ENCODE measurements around the gene ABI1.
"Not testable (repeated sequence)": the region's sequence is repeated elsewhere in the genome, so short reads cannot be mapped to it uniquely, and the experiment has no call there.

ABI1 gene

DNA sequence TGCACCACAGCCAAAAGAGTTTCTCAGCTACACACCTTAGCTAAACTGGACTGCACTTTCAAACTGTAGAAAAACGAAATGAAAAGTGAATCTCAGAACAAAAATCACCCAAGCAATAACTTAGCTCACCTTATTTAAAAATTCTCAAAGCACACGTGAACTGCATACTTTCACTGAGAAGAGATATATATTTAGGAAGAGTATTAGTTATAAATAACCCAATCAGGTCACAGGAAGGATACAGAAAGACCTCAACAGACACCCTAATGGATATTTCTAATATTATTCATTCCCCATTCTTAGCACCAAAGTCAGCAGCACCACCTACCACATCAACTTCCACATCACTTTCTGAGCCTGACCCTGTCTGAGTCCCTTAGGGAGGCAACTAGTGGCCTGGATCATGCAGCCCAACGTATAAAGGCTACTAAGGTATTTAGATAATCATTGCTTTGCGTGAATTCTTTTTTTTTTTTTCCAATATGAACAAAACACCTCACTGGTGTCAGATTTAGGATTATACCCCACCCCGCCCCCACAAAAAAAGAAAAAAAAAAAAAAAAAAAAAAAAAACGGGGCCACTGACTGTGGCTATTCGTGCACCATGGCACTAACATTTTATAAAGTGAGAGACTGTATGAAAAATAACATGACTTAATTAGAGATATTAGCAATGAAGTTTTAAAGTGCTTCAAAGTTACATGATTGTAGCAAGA, 2.6 kb downstream of the ABI1 start:
- Histone ChIP-seq H3K4me2 (peak overlapping the region; percentile 77 to 93 (median 87)), H3K27me3 (no peaks in the 10 kb centered on the region), H3K4me3 (peak overlapping the region; percentile 93 to 99 (median 96)), H3K4me1 (peaks cover 37 to 63% (median 44%) of the 10 kb centered on the region in 10 experiments), H4K20me1 (peaks cover 44 to 69% (median 65%) of the 10 kb centered on the region in 11 experiments), H3K36me3 (peaks cover 5 to 32% (median 14%) of the 10 kb centered on the region in 11 experiments; a peak in 17 of 22 replicates), H3K27ac (peak overlapping the region; percentile 92 to 100 (median 97); a peak in 21 of 22 replicates), H3K9ac (peak overlapping the region; percentile 95 to 100 (median 98)), H3K9me3 (replicated peaks in 1 of 11) (peaks cover 0 to 13% (median 8%) of the 10 kb centered on the region in 11 experiments; a peak in 14 of 22 replicates)
- TF ChIP-seq Cebpa-rat (IDR thresholded peaks at IDR 0.05): no peak

DNA sequence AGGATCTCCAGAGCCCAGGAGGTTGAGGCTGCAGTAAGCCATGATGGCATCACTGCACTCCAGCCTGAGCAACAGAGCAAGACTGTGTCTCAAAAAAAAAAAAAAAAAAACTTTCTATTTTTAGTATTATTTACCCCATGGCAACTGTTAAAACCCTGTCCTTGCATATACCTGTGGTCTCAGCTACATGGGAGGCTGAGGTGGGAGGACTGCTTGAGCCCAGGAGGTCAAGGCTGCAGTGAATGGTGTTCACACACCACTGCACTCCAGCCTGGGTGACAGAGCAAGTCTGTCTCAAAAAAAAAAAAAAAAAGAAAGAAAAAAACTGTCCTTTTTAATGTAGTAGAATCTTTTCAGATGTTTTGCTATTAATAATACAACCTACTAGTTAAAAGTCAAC, 3.2 kb downstream of the ABI1 start:
- Histone ChIP-seq H3K9me3 (replicated peaks in 1 of 11) (peaks cover 0 to 16% (median 11%) of the 10 kb centered on the region in 11 experiments; a peak in 14 of 22 replicates), H3K9ac (peak overlapping the region; percentile 95 to 100 (median 98); a peak in 19 of 22 replicates), H3K36me3 (peaks cover 8 to 38% (median 20%) of the 10 kb centered on the region in 11 experiments; a peak in 19 of 22 replicates), H3K4me1 (peaks cover 37 to 64% (median 44%) of the 10 kb centered on the region in 10 experiments), H3K4me2 (peak overlapping the region; percentile 77 to 93 (median 87)), H4K20me1 (peaks cover 44 to 73% (median 70%) of the 10 kb centered on the region in 11 experiments), H3K4me3 (peak overlapping the region; percentile 93 to 99 (median 96); a peak in 18 of 20 replicates), H3K27ac (peak overlapping the region in 8 of 11 experiments; percentile 31 to 100 (median 97); a peak in 15 of 22 replicates)
- H3K27me3 ChIP-seq: not testable (repeated sequence)

DNA sequence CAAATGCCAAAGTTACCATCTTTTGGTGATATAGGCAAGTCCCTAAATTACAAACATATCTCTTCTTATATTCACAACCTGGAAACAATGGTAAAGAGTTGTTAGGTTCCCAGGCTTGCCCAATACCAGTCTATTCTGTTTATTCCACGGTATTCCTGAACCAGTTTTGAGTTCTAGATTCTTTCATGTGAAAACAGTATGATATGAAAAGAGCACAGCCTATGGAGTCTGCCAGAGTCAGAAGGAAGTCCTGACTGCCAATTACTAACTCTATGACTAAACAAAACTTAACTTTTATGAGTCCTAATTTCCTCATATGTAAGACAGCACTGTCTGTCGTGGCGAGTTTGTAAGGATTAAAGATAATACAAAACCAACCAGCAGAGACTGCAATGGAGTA, 5.6 kb downstream of the ABI1 start:
- Histone ChIP-seq H3K27ac (no peak overlapping the region), H3K4me2 (peak overlapping the region in 5 of 11 experiments; percentile 77 to 91 (median 85); a peak in 6 of 22 replicates)
- no peak for TF ChIP-seq Cebpa-rat (IDR thresholded peaks at IDR 0.05)

DNA sequence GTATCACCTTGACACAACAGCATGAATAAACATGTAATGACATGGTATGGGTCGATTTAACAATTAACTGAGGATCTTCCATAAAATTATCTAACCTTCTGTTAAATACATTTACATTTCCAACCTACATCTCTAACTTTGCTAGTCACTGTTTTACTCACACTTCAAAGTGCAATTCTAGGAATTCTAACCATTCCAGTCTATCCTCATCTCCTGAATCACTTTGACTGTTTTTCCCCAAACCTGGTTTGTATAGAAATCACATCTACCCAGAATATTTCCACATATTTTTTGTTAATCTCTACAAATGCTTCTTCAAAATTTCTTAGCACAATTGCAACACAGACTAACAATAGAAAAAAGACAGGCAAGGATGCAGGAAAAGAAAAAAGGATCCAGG, 6.2 kb downstream of the ABI1 start:
- Histone ChIP-seq H3K4me3 (no peak overlapping the region), H3K4me1 (peaks cover 30 to 77% (median 43%) of the 10 kb centered on the region in 10 experiments), H3K9me3 (replicated peaks in 1 of 11) (peaks cover 0 to 20% (median 11%) of the 10 kb centered on the region in 11 experiments; a peak in 14 of 22 replicates), H3K9ac (peak overlapping the region in 1 of 11 experiments; percentile 28; a peak in 1 of 22 replicates), H3K27ac (no peak overlapping the region), H3K4me2 (peak overlapping the region in 3 of 11 experiments; percentile 77 to 85 (median 83); a peak in 5 of 22 replicates), H3K36me3 (peaks cover 19 to 49% (median 32%) of the 10 kb centered on the region in 11 experiments; a peak in 19 of 22 replicates), H4K20me1 (peaks cover 65 to 100% (median 94%) of the 10 kb centered on the region in 11 experiments), H3K27me3 (no peaks in the 10 kb centered on the region)
- no peak for TF ChIP-seq Cebpa-rat (IDR thresholded peaks at IDR 0.05)

More for the DNA sequence above, 5.6 kb downstream of the ABI1 start:
- peaks cover 65 to 96% (median 94%) of the 10 kb centered on the region in 11 experiments for H4K20me1 ChIP-seq
- H3K9me3 ChIP-seq (replicated peaks in 1 of 11): peaks cover 0 to 20% (median 11%) of the 10 kb centered on the region in 11 experiments; a peak in 14 of 22 replicates
- peaks cover 18 to 49% (median 32%) of the 10 kb centered on the region in 11 experiments; a peak in 19 of 22 replicates for H3K36me3 ChIP-seq
- peak overlapping the region in 1 of 11 experiments; percentile 17; a peak in 2 of 22 replicates for H3K9ac ChIP-seq
- H3K4me1 ChIP-seq: peaks cover 30 to 76% (median 43%) of the 10 kb centered on the region in 10 experiments
- no peak overlapping the region; a peak in 1 of 20 replicates for H3K4me3 ChIP-seq
- no peaks in the 10 kb centered on the region for H3K27me3 ChIP-seq

DNA sequence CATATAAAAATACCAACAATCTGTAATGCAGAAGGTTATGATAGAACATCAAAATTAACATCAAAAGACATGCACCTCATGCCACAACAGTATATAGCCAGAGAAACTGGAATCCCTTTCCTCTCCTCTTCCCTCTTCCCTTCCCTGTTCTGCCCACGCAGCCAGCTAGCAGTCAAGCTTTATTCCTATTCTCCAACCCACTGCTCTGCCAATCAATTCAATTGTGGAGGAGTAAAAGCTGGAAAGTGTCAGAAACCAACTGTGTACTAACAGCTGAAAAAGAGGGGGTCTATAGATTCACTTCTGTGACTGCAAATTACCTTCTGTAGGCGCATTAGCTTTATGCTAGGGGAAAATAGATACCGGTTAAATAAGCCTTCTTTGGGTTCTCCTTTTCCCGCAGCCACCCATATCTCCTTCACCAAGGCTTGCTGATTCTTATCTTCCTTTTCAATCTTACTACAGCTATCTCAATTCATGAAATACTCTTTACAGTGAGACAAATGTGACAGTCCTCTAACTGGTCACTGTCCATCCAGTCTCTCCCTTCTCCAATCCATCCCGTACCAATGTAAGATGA, 16.3 kb downstream of the ABI1 start:
- H3K4me1 ChIP-seq: peaks cover 16 to 84% (median 25%) of the 10 kb centered on the region in 10 experiments
- H3K36me3 ChIP-seq: peaks cover 30 to 57% (median 44%) of the 10 kb centered on the region in 11 experiments
- no peaks in the 10 kb centered on the region for H3K27me3 ChIP-seq
- peak overlapping the region in 2 of 11 experiments; percentile 4 to 39; a peak in 3 of 22 replicates for H3K4me2 ChIP-seq
- H4K20me1 ChIP-seq: peaks cover 37 to 100% (median 69%) of the 10 kb centered on the region in 11 experiments
- H3K9ac ChIP-seq: 0 out of 22 replicates have a peak overlapping the region, but pooled peaks of 1 of the 11 experiments have one; percentile 0
- TF ChIP-seq Cebpa-rat (IDR thresholded peaks at IDR 0.05): no peak
- H3K4me3 ChIP-seq: no peak overlapping the region
- H3K9me3 ChIP-seq (replicated peaks in 1 of 11): peaks cover 0 to 24% (median 17%) of the 10 kb centered on the region in 11 experiments; a peak in 19 of 22 replicates
- peak overlapping the region in 3 of 11 experiments; percentile 6 to 19 (median 13); a peak in 1 of 22 replicates for H3K27ac ChIP-seq

DNA sequence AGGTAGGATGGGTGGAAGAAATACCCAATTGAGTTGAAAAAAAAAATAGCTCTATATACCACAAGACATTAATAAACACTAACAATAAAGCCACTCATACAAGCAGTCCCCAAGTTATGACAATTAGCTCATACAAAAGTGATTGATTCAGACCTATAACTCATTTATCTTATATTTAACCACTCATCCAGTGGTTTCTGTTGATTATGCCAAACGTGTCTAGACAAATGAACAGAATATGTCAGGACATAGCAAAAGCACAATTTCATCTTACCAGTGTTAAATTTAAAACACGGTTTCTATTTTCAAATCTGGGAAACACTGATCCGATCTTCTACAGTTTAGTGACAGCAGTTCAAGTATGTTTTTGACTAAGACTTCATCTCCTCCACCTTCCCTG, 17.0 kb downstream of the ABI1 start:
- H3K36me3 ChIP-seq: peaks cover 37 to 57% (median 50%) of the 10 kb centered on the region in 11 experiments
- no peak for TF ChIP-seq Cebpa-rat (IDR thresholded peaks at IDR 0.05)
- H4K20me1 ChIP-seq: peaks cover 34 to 100% (median 69%) of the 10 kb centered on the region in 11 experiments
- no peaks in the 10 kb centered on the region for H3K27me3 ChIP-seq
- 0 out of 22 replicates have a peak overlapping the region, but pooled peaks of 1 of the 11 experiments have one; percentile 0 for H3K9ac ChIP-seq
- no peak overlapping the region for H3K4me3 ChIP-seq
- peak overlapping the region in 1 of 11 experiments; percentile 39; a peak in 3 of 22 replicates for H3K4me2 ChIP-seq
- H3K27ac ChIP-seq: peak overlapping the region in 1 of 11 experiments; percentile 13; a peak in 1 of 22 replicates
- H3K9me3 ChIP-seq (replicated peaks in 1 of 11): peaks cover 0 to 32% (median 25%) of the 10 kb centered on the region in 11 experiments; a peak in 19 of 22 replicates
- H3K4me1 ChIP-seq: peaks cover 16 to 85% (median 25%) of the 10 kb centered on the region in 10 experiments

DNA sequence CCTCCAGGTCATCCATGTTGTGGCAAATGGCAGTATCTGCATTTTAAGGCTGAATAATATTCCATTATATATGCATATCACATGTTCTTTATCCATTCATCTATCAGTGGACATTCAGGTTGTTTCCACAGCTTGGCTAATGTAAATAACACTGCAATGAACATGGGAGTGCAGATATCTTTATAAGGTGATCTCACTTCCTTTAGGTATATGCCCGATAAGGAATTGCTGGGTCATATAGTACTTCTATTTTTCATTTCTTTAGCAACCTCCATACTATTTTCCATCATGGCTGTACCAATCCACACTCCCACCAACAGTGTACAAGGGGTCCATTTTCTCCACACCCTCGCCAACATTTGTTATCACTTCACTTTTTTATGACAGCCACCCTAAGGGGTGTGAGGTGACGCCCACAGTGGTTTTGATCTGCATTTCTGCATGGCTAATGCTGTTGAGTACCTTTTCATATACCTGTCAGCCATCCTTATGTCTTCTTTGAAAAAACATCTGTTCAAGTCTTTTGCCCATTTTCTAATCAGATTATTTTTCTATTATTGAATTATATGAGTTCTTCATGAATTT, 18.9 kb downstream of the ABI1 start:
- H3K27ac ChIP-seq: peak overlapping the region in 5 of 11 experiments; percentile 9 to 58 (median 44); a peak in 5 of 22 replicates
- H3K4me3 ChIP-seq: no peak overlapping the region
- H3K36me3 ChIP-seq: peaks cover 46 to 61% (median 56%) of the 10 kb centered on the region in 11 experiments
- H3K9ac ChIP-seq: no peak overlapping the region
- H3K4me2 ChIP-seq: peak overlapping the region; percentile 6 to 71 (median 47); a peak in 18 of 22 replicates
- no peaks in the 10 kb centered on the region for H3K27me3 ChIP-seq
- H4K20me1 ChIP-seq: peaks cover 24 to 100% (median 65%) of the 10 kb centered on the region in 11 experiments; a peak in 20 of 22 replicates
- peaks cover 0 to 51% (median 43%) of the 10 kb centered on the region in 11 experiments; a peak in 19 of 22 replicates for H3K9me3 ChIP-seq (replicated peaks in 1 of 11)
- no peak for TF ChIP-seq Cebpa-rat (IDR thresholded peaks at IDR 0.05)
- H3K4me1 ChIP-seq: peaks cover 16 to 95% (median 25%) of the 10 kb centered on the region in 10 experiments

All from BLaER1 treated with 17β-estradiol and CSF1 and Interleukin-3, amounts not matched to agents 10 nM and 100 nM (cell line).